Neural crest cell (in vitro differentiated cells): ENCODE results near the gene MYF6. TPM values are rescaled to one million over a fixed set of nuclear protein-coding genes. Genes with fewer than 3 reads are reported as not detected.

Experiments used
- DNase-seq: peaks from one replicate; pipeline ENCODE4 v3.0.0; 2021; ENCODE audit warnings: low read depth, mixed read lengths, low spot score
- H3K27ac Mint-ChIP-seq: one replicate; pipeline ENCODE4 v1.8.0; 2021; ENCODE audit warnings: mild to moderate bottlenecking, mixed read lengths; ENCODE audit not compliant: unreplicated experiment
- H3K27me3 Mint-ChIP-seq: 2 replicates; pipeline ENCODE4 v1.8.0; 2021; ENCODE audit warnings: low read depth, mild to moderate bottlenecking, mixed read lengths
- H3K36me3 Mint-ChIP-seq: 2 replicates; pipeline ENCODE4 v1.8.0; 2021; ENCODE audit warnings: low read depth, mild to moderate bottlenecking, mixed read lengths
- H3K4me1 Mint-ChIP-seq: 2 replicates; pipeline ENCODE4 v1.8.0; 2021; ENCODE audit warnings: mixed read lengths
- H3K4me3 Mint-ChIP-seq: one replicate; pipeline ENCODE4 v1.8.0; 2021; ENCODE audit warnings: mild to moderate bottlenecking, mixed read lengths
- H3K9me3 Mint-ChIP-seq: 2 replicates; pipeline ENCODE4 v1.8.0; 2021; ENCODE audit warnings: mixed read lengths
- total RNA-seq: library from RNA; stranded (reverse); gene quantifications from 2 replicates; pipeline ENCODE4 v1.2.1, GENCODE V29; 2021
- TF ChIP-seq, protein P1 (sequence below): fragments of 200-600 bp; sonication (generic); conservative IDR thresholded peaks from 2 replicates; pipeline ENCODE4 v1.5.0; 2021; ENCODE audit warnings: antibody characterized with exemption, mild to moderate bottlenecking

MYF6 gene
- total RNA-seq, 1 donor from 2014 or later: not detected

- TF ChIP-seq, protein P1, sequence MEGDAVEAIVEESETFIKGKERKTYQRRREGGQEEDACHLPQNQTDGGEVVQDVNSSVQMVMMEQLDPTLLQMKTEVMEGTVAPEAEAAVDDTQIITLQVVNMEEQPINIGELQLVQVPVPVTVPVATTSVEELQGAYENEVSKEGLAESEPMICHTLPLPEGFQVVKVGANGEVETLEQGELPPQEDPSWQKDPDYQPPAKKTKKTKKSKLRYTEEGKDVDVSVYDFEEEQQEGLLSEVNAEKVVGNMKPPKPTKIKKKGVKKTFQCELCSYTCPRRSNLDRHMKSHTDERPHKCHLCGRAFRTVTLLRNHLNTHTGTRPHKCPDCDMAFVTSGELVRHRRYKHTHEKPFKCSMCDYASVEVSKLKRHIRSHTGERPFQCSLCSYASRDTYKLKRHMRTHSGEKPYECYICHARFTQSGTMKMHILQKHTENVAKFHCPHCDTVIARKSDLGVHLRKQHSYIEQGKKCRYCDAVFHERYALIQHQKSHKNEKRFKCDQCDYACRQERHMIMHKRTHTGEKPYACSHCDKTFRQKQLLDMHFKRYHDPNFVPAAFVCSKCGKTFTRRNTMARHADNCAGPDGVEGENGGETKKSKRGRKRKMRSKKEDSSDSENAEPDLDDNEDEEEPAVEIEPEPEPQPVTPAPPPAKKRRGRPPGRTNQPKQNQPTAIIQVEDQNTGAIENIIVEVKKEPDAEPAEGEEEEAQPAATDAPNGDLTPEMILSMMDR: no peak
- Mint-ChIP-seq H3K27me3 (no peaks in the 10 kb centered on the region), H3K4me3 (no peak overlapping the region), H3K36me3 (no peaks in the 10 kb centered on the region), H3K9me3 (no peaks in the 10 kb centered on the region), H3K27ac (no peak overlapping the region), H3K4me1 (no peaks in the 10 kb centered on the region)
- DNase-seq: no peak
Observed at GRCh38 chr12:80677994-80678393, 29.4 kb upstream of the MYF6 start.

GRCh38 chr12:80679346-80680131, 27.9 kb upstream of the MYF6 start:
- H3K4me3 Mint-ChIP-seq: no peak overlapping the region
- peaks cover 2% of the 10 kb centered on the region for H3K27me3 Mint-ChIP-seq
- TF ChIP-seq, protein P1: no peak
- no peaks in the 10 kb centered on the region for H3K36me3 Mint-ChIP-seq
- H3K9me3 Mint-ChIP-seq: no peaks in the 10 kb centered on the region
- no peak for DNase-seq
- no peaks in the 10 kb centered on the region for H3K4me1 Mint-ChIP-seq
- H3K27ac Mint-ChIP-seq: no peak overlapping the region

- no peak for DNase-seq
- no peaks in the 10 kb centered on the region for H3K36me3 Mint-ChIP-seq
- no peaks in the 10 kb centered on the region for H3K9me3 Mint-ChIP-seq
- no peak overlapping the region for H3K4me3 Mint-ChIP-seq
- TF ChIP-seq, protein P1: no peak
- H3K4me1 Mint-ChIP-seq: no peaks in the 10 kb centered on the region
- H3K27ac Mint-ChIP-seq: no peak overlapping the region
- peaks cover 2% of the 10 kb centered on the region for H3K27me3 Mint-ChIP-seq
Observed at GRCh38 chr12:80681287-80681686, 26.1 kb upstream of the MYF6 start.

GRCh38 chr12:80681786-80682185, 25.6 kb upstream of the MYF6 start:
- Mint-ChIP-seq H3K27ac (no peak overlapping the region), H3K9me3 (no peaks in the 10 kb centered on the region), H3K36me3 (no peaks in the 10 kb centered on the region), H3K4me1 (no peaks in the 10 kb centered on the region), H3K27me3 (peaks cover 2% of the 10 kb centered on the region), H3K4me3 (no peak overlapping the region)
- no peak for DNase-seq
- TF ChIP-seq, protein P1: no peak

- no peaks in the 10 kb centered on the region for H3K9me3 Mint-ChIP-seq
- TF ChIP-seq, protein P1: no peak
- no peak overlapping the region for H3K27ac Mint-ChIP-seq
- no peaks in the 10 kb centered on the region for H3K4me1 Mint-ChIP-seq
- H3K27me3 Mint-ChIP-seq: peaks cover 2% of the 10 kb centered on the region
- DNase-seq: no peak
- no peak overlapping the region for H3K4me3 Mint-ChIP-seq
- no peaks in the 10 kb centered on the region for H3K36me3 Mint-ChIP-seq
Observed at GRCh38 chr12:80684077-80684495, 23.3 kb upstream of the MYF6 start.
